HG02642 (cell line): ENCODE data around the gene SDK2.

ENCODE experiments used
- ATAC-seq: cut with Tn5 transposase; IDR thresholded peaks from one replicate; pipeline ENCODE4 v1.9.1; 2021; ENCODE audit warnings: mild to moderate bottlenecking; ENCODE audit not compliant: unreplicated experiment, poor library complexity

Gene SDK2

GRCh38 chr17:73616120-73616872 lies 27.9 kb downstream of the SDK2 start:
- ATAC-seq: no peak

GRCh38 chr17:73614256-73614655 lies 30.0 kb downstream of the SDK2 start:
- ATAC-seq: no peak

GRCh38 chr17:73613271-73614233 lies 30.7 kb downstream of the SDK2 start:
- no peak for ATAC-seq

GRCh38 chr17:73612031-73612472 lies 32.2 kb downstream of the SDK2 start:
- no peak for ATAC-seq

GRCh38 chr17:73611630-73612029 lies 32.6 kb downstream of the SDK2 start:
- ATAC-seq: no peak

- ATAC-seq: no peak
Observed at GRCh38 chr17:73610331-73610911, 33.8 kb downstream of the SDK2 start.

- ATAC-seq: no peak
Observed at GRCh38 chr17:73609758-73610157, 34.5 kb downstream of the SDK2 start.

GRCh38 chr17:73609060-73609459 lies 35.2 kb downstream of the SDK2 start:
- no peak for ATAC-seq

- ATAC-seq: no peak
Observed at GRCh38 chr17:73605444-73605843, 38.8 kb downstream of the SDK2 start.

GRCh38 chr17:73604476-73604875 lies 39.8 kb downstream of the SDK2 start:
- ATAC-seq: no peak

GRCh38 chr17:73603971-73604370 lies 40.3 kb downstream of the SDK2 start:
- ATAC-seq: no peak

- ATAC-seq: no peak
Observed at GRCh38 chr17:73600103-73600871, 44.0 kb downstream of the SDK2 start.

- ATAC-seq: no peak
Observed at GRCh38 chr17:73599599-73599998, 44.6 kb downstream of the SDK2 start.

GRCh38 chr17:73598212-73598611 lies 46.0 kb downstream of the SDK2 start:
- no peak for ATAC-seq

- no peak for ATAC-seq
Observed at GRCh38 chr17:73595931-73596330, 48.3 kb downstream of the SDK2 start.

GRCh38 chr17:73595479-73595878 lies 48.8 kb downstream of the SDK2 start:
- no peak for ATAC-seq

GRCh38 chr17:73595068-73595467 lies 49.2 kb downstream of the SDK2 start:
- ATAC-seq: no peak

- ATAC-seq: no peak
Observed at GRCh38 chr17:73594598-73594997, 49.6 kb downstream of the SDK2 start.

- ATAC-seq: no peak
Observed at GRCh38 chr17:73594025-73594424, 50.2 kb downstream of the SDK2 start.

- ATAC-seq: no peak
Observed at GRCh38 chr17:73593249-73593965, 50.8 kb downstream of the SDK2 start.
